22Rv1 (cell line): ENCODE data around the gene ABCA1.

Experiments
- ZFX ChIP-seq: fragments of 450-650 bp; IDR thresholded peaks from 2 replicates; pipeline ENCODE4 v1.6.1; 2017; ENCODE audit warnings: antibody characterized with exemption, borderline replicate concordance
- TF ChIP-seq, protein P1 (sequence below): fragments of 450-650 bp; IDR thresholded peaks from 2 replicates; pipeline ENCODE4 v1.5.1; 2017; ENCODE audit warnings: mild to moderate bottlenecking

DNA sequence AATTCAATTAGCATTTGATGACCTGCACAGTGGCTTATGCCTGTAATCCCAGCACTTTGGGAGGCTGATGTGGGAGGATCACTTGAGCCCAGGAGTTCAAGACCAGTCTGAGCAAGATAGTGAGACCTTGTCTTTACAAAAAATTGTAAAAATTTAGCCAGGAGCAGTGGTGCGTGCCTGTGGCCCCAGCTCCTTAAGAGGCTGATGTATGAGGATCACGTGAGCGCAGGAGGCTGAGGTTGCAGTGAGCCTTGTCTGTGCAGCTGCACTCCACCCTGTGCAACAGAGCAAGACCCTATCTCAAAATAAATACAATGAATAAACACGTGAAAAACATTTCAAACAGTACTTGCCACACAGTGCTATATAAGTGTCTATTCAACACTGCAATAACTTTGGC lies 4.2 kb downstream of the ABCA1 start:
- TF ChIP-seq, protein P1, sequence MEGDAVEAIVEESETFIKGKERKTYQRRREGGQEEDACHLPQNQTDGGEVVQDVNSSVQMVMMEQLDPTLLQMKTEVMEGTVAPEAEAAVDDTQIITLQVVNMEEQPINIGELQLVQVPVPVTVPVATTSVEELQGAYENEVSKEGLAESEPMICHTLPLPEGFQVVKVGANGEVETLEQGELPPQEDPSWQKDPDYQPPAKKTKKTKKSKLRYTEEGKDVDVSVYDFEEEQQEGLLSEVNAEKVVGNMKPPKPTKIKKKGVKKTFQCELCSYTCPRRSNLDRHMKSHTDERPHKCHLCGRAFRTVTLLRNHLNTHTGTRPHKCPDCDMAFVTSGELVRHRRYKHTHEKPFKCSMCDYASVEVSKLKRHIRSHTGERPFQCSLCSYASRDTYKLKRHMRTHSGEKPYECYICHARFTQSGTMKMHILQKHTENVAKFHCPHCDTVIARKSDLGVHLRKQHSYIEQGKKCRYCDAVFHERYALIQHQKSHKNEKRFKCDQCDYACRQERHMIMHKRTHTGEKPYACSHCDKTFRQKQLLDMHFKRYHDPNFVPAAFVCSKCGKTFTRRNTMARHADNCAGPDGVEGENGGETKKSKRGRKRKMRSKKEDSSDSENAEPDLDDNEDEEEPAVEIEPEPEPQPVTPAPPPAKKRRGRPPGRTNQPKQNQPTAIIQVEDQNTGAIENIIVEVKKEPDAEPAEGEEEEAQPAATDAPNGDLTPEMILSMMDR: no peak
- TF ChIP-seq ZFX: no peak
